ENCODE results near the gene CCDC187.

CCDC187 gene

DNA sequence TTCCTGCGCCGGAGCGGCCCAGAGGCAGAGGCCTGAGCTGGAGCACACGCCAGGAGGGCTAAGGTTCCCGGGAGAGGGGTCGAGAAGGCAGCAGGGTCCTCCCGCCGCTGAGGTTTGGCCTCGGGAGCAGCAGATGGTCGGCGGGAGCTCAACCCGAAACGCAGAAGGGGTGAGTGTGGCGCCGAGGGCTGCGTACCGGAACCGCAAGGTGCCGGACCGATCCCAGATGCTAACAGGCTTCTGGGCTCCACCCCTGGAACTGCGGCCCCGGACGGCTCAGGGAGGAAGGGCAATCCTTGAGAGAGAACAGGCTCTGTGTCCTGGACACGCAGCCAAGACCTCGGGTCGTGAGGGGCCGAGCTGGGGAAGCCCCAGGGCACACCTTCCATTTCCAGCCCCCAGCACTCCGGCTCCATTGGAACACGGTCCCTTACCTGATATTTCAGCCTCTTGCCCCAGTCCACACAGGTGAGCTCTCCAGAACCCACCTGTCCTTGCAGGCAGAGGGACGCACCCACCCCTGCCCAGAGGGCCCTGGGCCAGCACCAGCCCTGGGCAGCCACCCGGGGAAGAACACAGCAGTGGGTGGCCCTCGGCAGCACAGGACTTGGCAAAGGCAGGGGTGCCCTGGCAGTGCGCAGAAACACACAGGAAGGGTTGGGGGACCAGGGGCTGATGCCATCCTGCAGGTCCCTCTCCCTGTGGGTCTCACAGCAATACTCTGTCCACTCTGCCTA is 100.3 kb downstream of the CCDC187 start:
- DNase-seq: no peak

DNA sequence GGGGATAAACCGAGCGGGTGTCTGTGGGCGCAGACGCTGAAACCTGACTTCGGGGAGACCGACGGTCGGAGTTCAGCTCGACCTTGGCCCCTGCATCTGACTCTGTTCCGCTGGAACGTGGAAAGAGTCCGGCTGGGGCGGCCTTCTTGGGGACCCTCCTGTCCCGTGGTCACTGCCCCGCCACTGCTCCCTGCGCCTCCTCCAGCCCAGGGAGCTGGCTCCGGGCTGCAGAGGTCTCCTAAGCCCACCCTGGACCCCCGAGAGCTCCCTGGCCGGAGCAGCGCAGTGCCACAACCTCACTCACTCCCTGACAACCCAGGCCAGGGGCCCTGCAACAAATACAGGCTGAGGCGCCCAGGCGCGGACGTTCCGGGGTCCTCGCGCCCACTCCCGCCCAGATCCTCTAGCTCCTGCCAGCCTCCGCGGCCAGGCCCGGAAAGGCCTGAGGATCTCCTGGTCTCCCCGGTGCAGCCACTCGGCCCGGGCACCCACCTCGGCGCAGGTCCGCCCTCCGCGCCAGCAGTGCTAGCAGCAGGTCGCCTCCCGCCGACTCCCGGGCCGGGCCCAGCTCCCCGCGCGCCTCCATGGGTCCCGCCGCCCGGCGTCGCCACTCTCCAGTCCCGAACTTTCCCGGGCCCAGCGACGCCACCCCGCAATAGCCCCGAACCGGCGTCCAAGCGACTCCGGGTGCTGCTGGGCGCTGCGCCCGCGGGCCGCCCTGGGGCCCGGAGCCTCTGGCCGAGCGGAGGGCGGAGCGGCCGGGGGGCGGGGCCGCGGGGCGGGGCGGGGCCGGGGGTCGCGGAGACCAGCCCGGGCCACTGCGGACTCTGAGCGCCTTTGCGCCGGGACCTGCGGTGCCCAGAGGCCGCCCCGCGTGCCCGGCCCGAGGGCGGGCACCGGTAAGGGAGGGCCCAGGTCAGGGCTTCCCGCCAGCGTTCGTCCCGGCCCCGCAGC is 101.2 kb downstream of the CCDC187 start:
- DNase-seq: no peak

DNA sequence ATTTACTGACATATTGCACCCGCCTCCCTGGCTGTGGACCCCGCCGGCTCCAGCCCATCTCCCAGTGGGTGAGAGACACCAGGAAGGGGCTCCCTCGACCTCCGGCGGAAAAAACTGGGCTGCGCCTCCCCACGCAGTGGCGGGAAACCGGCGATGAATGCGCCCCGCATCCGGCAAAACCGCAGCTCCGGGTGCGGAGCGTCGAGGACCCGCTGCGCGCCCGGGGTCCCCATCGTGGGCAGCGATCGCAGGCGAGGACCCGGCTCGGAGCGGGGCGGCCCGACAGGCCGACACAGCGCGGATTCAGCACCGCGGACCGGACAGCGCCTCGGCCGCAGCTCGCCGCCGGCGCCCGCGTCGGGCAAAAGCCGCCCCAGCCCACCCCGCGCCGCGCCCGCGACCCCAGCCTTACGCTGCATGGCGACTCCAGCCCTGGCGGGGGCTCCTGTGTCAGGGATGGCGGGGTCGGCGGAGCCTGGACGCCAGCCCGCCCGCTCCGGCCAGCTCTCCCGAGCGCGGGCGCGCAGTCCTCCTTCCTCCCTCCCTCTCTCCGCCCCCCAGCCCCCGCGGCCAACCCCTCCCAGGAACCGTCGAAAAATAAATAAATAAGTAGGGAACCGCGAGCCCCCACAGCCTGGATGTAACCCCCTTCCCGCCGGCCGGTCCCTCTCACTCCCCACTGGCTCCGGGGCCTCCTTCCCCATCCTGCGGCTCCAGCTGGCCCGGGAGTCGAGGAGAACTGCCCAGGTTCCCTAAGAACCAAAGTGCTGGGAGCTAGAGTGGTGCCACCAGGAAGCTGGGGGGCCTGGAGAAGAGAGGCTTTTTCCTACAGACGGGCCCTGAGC is 102.1 kb downstream of the CCDC187 start:
- DNase-seq: no peak

DNA sequence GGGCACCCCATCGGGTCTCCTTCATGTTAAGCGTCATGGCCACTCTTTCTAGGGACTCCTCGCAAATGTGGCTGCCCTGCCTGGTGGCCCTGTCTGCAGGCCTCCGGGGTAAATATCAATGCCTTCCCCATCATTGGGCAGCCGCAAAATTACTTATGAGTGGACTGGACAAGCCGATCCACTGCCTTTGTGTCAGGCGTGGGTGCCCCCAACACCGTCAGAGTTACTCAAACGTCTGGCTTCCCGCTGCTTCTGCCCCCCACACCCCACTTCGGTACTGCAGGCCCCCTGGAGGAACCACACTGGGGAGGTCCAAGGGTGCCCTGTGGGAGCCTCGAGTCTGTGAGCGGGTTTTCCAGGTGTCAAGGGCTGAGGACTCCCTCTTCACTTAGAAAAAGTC is 102.7 kb downstream of the CCDC187 start:
- no peak for DNase-seq

DNA sequence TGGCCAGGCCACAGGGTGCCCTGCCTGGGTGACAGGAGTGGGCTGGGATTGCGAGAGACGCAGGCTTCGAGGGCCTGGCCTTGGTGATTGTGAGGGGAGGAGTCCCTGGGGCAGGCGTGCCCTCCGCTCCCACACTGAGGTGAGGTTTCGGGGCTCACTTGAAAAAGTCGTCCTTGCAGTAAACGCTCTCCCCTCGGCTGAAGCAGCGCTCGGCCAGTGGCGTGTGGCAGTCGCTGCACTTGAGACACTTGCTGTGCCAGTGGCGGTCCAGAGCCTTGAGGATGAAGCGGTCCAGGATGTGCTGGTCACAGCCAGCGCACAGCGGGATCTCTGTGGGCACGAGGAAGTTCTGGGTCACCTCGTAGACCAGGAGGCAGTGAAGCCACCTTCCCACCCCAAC is 103.5 kb downstream of the CCDC187 start:
- no peak for DNase-seq
